ENCODE data around the gene AGBL1.
A peak's percentile ranks its signal among the peaks of the same experiment; 100 is the strongest.

AGBL1 gene

DNA sequence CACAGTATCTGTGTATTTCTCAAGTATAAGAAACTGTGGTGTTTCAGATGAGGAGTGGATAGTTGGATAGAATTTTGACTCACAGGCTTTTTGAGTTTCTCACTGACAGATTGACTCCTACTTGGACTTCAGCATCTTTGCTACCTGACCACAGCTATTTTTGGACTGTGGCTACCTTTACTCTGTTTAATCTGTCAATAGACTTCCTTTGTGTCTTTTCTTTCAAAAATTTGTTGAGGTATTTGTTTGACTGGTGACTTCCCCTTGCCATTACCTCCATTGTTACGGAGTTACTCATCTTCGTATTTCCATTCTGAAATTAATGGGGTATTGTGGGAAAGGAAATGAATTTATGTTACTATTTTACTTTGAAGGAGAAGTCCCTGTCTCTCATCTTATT, 123.8 kb downstream of the AGBL1 start:
- peaks cover 9% of the 10 kb centered on the region for H3K27me3 ChIP-seq (ENCODE audit: insufficient read depth, poor library complexity, severe bottlenecking)
- TF ChIP-seq CTCF (IDR thresholded peaks at IDR 0.05; ENCODE audit: poor library complexity, severe bottlenecking), result no peak
- no peak overlapping the region for H3K27ac ChIP-seq (ENCODE audit: poor library complexity, severe bottlenecking)
- H3K4me1 ChIP-seq (ENCODE audit: insufficient read depth, poor library complexity, severe bottlenecking), result no peaks in the 10 kb centered on the region
- H3K36me3 ChIP-seq (ENCODE audit: low read depth), result no peaks in the 10 kb centered on the region
- H3K9me3 ChIP-seq (ENCODE audit: severe bottlenecking), result no peaks in the 10 kb centered on the region
- ATAC-seq (ENCODE audit: low read depth), result no peak
- no peak overlapping the region for H3K4me3 ChIP-seq (ENCODE audit: severe bottlenecking)
- DNase-seq (ENCODE audit: low spot score), result no peak

DNA sequence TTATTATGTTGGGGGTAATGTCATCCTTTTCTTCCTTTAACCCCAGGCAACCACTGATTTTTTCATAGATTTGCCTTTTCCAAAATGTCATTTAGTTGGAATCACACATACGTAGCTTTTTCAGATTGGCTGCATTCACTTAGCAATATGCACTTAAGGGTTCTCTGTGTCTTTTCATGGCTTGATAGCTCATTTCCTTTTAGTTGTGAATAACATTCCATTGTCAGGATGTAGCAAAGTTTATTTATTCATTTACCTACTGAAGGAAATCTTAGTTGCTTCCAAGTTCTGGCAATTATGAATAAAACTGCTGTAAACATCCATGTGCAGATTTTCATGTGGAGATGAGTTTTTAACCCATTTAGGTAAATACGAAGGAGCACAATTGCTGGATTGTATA, 125.4 kb downstream of the AGBL1 start:
- H3K4me1 ChIP-seq (ENCODE audit: insufficient read depth, poor library complexity, severe bottlenecking), result no peaks in the 10 kb centered on the region
- no peak for DNase-seq (ENCODE audit: low spot score)
- no peak for TF ChIP-seq CTCF (IDR thresholded peaks at IDR 0.05; ENCODE audit: poor library complexity, severe bottlenecking)
- H3K27me3 ChIP-seq (ENCODE audit: insufficient read depth, poor library complexity, severe bottlenecking), result peaks cover 5% of the 10 kb centered on the region
- no peaks in the 10 kb centered on the region for H3K36me3 ChIP-seq (ENCODE audit: low read depth)
- no peak overlapping the region for H3K27ac ChIP-seq (ENCODE audit: poor library complexity, severe bottlenecking)
- H3K9me3 ChIP-seq (ENCODE audit: severe bottlenecking), result no peaks in the 10 kb centered on the region
- H3K4me3 ChIP-seq (ENCODE audit: severe bottlenecking), result no peak overlapping the region
- ATAC-seq (ENCODE audit: low read depth), result no peak

GRCh38 chr15:86213420-86213819, 133.7 kb downstream of the AGBL1 start:
- H3K4me3 ChIP-seq (ENCODE audit: severe bottlenecking), result no peak overlapping the region
- DNase-seq (ENCODE audit: low spot score), result no peak
- H3K9me3 ChIP-seq (ENCODE audit: severe bottlenecking), result no peaks in the 10 kb centered on the region
- no peaks in the 10 kb centered on the region for H3K36me3 ChIP-seq (ENCODE audit: low read depth)
- H3K4me1 ChIP-seq (ENCODE audit: insufficient read depth, poor library complexity, severe bottlenecking), result no peaks in the 10 kb centered on the region
- no peak for ATAC-seq (ENCODE audit: low read depth)
- no peaks in the 10 kb centered on the region for H3K27me3 ChIP-seq (ENCODE audit: insufficient read depth, poor library complexity, severe bottlenecking)
- TF ChIP-seq CTCF (IDR thresholded peaks at IDR 0.05; ENCODE audit: poor library complexity, severe bottlenecking), result peak; percentile 25
- no peak overlapping the region for H3K27ac ChIP-seq (ENCODE audit: poor library complexity, severe bottlenecking)

GRCh38 chr15:86213888-86214287, 134.2 kb downstream of the AGBL1 start:
- Histone ChIP-seq H3K9me3 (ENCODE audit: severe bottlenecking) (no peaks in the 10 kb centered on the region), H3K4me3 (ENCODE audit: severe bottlenecking) (no peak overlapping the region), H3K36me3 (ENCODE audit: low read depth) (no peaks in the 10 kb centered on the region), H3K27me3 (ENCODE audit: insufficient read depth, poor library complexity, severe bottlenecking) (no peaks in the 10 kb centered on the region), H3K4me1 (ENCODE audit: insufficient read depth, poor library complexity, severe bottlenecking) (no peaks in the 10 kb centered on the region), H3K27ac (ENCODE audit: poor library complexity, severe bottlenecking) (no peak overlapping the region)
- DNase-seq (ENCODE audit: low spot score) (no peak), ATAC-seq (ENCODE audit: low read depth) (no peak)
- no peak for TF ChIP-seq CTCF (IDR thresholded peaks at IDR 0.05; ENCODE audit: poor library complexity, severe bottlenecking)

DNA sequence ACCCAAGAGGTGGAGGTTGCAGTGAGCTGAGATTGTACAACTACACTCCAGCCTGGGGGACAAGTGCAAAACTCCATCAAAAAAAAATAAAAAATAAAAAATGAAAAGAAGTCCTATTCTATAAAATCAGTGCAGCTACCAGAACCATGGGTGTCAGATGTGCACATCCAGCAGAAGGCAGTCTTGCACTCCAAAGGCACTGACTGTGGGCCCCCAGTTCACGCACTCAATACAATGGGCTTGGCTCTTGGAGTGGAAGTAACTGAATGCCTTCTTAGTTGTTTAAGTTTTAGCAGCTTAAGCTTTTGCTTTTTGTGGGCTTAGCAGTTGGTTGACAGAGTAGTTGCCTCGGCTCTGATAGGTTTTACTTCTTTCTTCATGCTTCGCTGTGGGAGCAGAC, 141.4 kb downstream of the AGBL1 start:
- Histone ChIP-seq H3K4me3 (ENCODE audit: severe bottlenecking) (no peak overlapping the region), H3K9me3 (ENCODE audit: severe bottlenecking) (no peaks in the 10 kb centered on the region), H3K27me3 (ENCODE audit: insufficient read depth, poor library complexity, severe bottlenecking) (no peaks in the 10 kb centered on the region), H3K27ac (ENCODE audit: poor library complexity, severe bottlenecking) (no peak overlapping the region), H3K4me1 (ENCODE audit: insufficient read depth, poor library complexity, severe bottlenecking) (no peaks in the 10 kb centered on the region), H3K36me3 (ENCODE audit: low read depth) (no peaks in the 10 kb centered on the region)
- ATAC-seq (ENCODE audit: low read depth) (no peak), DNase-seq (ENCODE audit: low spot score) (no peak)
- no peak for TF ChIP-seq CTCF (IDR thresholded peaks at IDR 0.05; ENCODE audit: poor library complexity, severe bottlenecking)
